Mesendoderm (in vitro differentiated cells): ENCODE results near the gene TMEM218.
A peak's percentile ranks its signal among the peaks of the same experiment; 100 is the strongest.

ENCODE experiments used
- DNase-seq: peaks from one replicate; pipeline ENCODE4 v3.0.0; 2013
- H2AK5ac ChIP-seq: 2 replicates; pipeline ENCODE4 v1.6.1; 2013; ENCODE audit warnings: low read length, inconsistent platforms
- H2BK120ac ChIP-seq: 2 replicates; pipeline ENCODE4 v1.6.1; 2013; ENCODE audit warnings: low read depth, mild to moderate bottlenecking, low read length, moderate library complexity, mixed read lengths
- H2BK15ac ChIP-seq: replicated peaks from 2 replicates; pipeline ENCODE4 v1.6.1; 2013; ENCODE audit warnings: low read depth, mild to moderate bottlenecking, moderate library complexity
- H2BK5ac ChIP-seq: 2 replicates; pipeline ENCODE4 v1.6.1; 2013; ENCODE audit warnings: low read length, inconsistent platforms
- H3K18ac ChIP-seq: 2 replicates; pipeline ENCODE4 v1.6.1; 2013; ENCODE audit warnings: mild to moderate bottlenecking, low read length, mixed read lengths
- H3K23ac ChIP-seq: one replicate; pipeline ENCODE4 v1.6.1; 2013; ENCODE audit warnings: low read length
- H3K27ac ChIP-seq: 2 replicates; pipeline ENCODE4 v1.5.1; 2013; ENCODE audit warnings: low read depth, mild to moderate bottlenecking, inconsistent platforms, low read length, moderate library complexity
- H3K27me3 ChIP-seq: 2 replicates; pipeline ENCODE4 v1.6.1; 2013; ENCODE audit warnings: low read length, control low read depth, mild to moderate bottlenecking, inconsistent platforms; ENCODE audit not compliant: insufficient read depth, poor library complexity
- H3K36me3 ChIP-seq: 2 replicates; pipeline ENCODE4 v1.6.1; 2013; ENCODE audit warnings: low read length, inconsistent platforms; ENCODE audit not compliant: control insufficient read depth, insufficient read depth
- H3K4ac ChIP-seq: one replicate; pipeline ENCODE4 v1.6.1; 2013; ENCODE audit warnings: low read depth, mild to moderate bottlenecking, low read length, moderate library complexity
- H3K4me1 ChIP-seq: 2 replicates; pipeline ENCODE4 v1.6.1; 2013; ENCODE audit warnings: low read depth, low read length, inconsistent platforms; ENCODE audit not compliant: control insufficient read depth
- H3K4me2 ChIP-seq: 2 replicates; pipeline ENCODE4 v1.6.1; 2013; ENCODE audit warnings: low read length
- H3K4me3 ChIP-seq: 2 replicates; pipeline ENCODE4 v1.5.1; 2013; ENCODE audit warnings: mild to moderate bottlenecking, low read length
- H3K56ac ChIP-seq: one replicate; pipeline ENCODE4 v1.6.1; 2013; ENCODE audit warnings: low read length
- H3K79me1 ChIP-seq: 2 replicates; pipeline ENCODE4 v1.6.1; 2013; ENCODE audit warnings: low read length, inconsistent platforms
- H3K79me2 ChIP-seq: 2 replicates; pipeline ENCODE4 v1.6.1; 2013; ENCODE audit warnings: mild to moderate bottlenecking, low read length; ENCODE audit not compliant: control insufficient read depth, insufficient read depth
- H3K9ac ChIP-seq: 2 replicates; pipeline ENCODE4 v1.6.1; 2013; ENCODE audit warnings: low read length, inconsistent platforms
- H4K5ac ChIP-seq: one replicate; pipeline ENCODE4 v1.6.1; 2013; ENCODE audit warnings: low read length
- H4K8ac ChIP-seq: one replicate; pipeline ENCODE4 v1.6.1; 2013; ENCODE audit warnings: low read depth, mild to moderate bottlenecking, control low read depth, low read length, moderate library complexity
- WGBS: extraction: QIAGEN DNeasy Blood & Tissue Kit; methylation state at CpG from one replicate; pipeline ENCODE4 v1.1.7; 2013; ENCODE audit warnings: low lambda C conversion rate, missing lambda C conversion rate; ENCODE audit not compliant: insufficient coverage; ENCODE audit errors: extremely low coverage; 5-methylcytosine and 5-hydroxymethylcytosine counted together

The TMEM218 gene

DNA sequence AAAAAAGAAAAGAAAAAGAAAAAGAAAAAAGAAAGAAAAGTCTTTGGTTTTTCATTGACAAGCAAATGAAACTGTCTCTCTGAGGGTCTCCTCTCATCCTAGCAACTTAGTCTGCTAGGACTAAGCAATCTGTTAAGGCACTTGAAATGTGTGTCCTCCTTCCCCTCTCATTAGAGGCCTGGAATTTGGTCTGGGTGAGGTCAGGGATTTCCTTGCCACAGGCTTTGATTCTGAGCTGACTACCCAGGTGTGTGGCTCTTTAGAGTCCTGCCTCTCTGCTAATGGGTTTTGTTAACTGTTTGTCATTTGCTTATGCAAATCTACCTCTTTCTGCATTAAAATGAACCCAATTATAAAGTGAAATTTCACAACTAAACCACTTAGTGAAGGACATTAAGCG, 34.8 kb upstream of the TMEM218 start:
- Histone ChIP-seq H3K4me2 (no peak overlapping the region), H3K23ac (no peak overlapping the region), H3K4ac (no peak overlapping the region), H3K56ac (no peak overlapping the region), H3K4me3 (no peak overlapping the region), H3K79me1 (no peaks in the 10 kb centered on the region), H2AK5ac (no peak overlapping the region), H3K79me2 (no peaks in the 10 kb centered on the region), H3K9ac (no peak overlapping the region), H2BK120ac (no peak overlapping the region), H4K8ac (no peak overlapping the region), H3K27ac (no peak overlapping the region), H3K18ac (no peak overlapping the region), H3K27me3 (no peaks in the 10 kb centered on the region), H2BK5ac (no peak overlapping the region), H4K5ac (no peak overlapping the region), H2BK15ac (no peak overlapping the region), H3K36me3 (no peaks in the 10 kb centered on the region), H3K4me1 (peaks cover 2% of the 10 kb centered on the region)
- DNase-seq = no peak
- no CpG with 5 or more reads among the region's 1 CpG for WGBS

DNA sequence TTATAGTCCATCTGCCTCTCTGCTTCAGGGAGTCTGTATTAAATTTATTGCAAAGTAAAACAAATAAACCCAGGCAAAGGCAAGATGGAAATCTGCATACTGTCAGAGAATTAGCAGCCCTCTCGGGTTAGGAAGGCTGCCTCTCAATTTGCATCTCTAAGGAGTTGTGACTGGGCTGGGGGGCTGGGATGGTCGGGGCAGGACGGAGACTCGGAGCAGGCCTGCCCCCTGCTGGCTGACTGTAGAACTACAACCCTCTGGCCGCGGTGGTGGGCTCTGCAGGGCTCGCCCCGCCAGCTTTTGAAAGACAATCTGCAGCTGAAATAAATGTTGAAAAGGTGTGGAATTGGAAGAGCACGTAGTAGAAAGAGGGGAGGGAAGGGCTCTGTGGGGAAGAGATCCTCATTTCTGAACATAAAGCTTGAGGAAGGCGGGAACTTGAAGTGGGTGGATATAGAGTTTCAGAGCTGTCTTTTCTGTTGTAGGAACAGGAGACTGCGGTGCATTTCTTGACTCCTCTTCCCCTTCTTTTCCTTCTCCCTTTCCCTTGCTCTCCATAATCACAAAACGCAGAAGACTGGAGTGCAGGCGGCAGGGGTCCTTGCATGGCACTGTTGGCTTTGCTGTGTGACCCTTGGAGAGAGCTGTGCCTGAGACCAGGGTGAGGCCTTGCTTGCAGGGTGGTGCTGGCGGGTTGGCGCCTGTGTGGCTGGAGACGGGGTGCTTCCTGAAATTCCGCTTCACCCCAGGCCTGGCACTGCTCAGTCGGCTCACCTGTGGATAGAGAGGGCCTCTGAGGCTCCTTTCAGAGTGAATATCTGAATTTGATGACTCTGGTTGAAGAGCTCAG, 30.5 kb upstream of the TMEM218 start:
- Histone ChIP-seq H4K8ac (no peak overlapping the region), H3K27me3 (no peaks in the 10 kb centered on the region), H3K79me1 (no peaks in the 10 kb centered on the region), H2BK15ac (no peak overlapping the region), H3K36me3 (no peaks in the 10 kb centered on the region), H3K23ac (no peak overlapping the region), H2BK120ac (no peak overlapping the region), H3K4me1 (peaks cover 13% of the 10 kb centered on the region), H2BK5ac (no peak overlapping the region), H3K9ac (peak overlapping the region; percentile 47), H3K4ac (no peak overlapping the region), H3K79me2 (no peaks in the 10 kb centered on the region), H3K4me3 (no peak overlapping the region), H3K27ac (no peak overlapping the region), H4K5ac (no peak overlapping the region), H2AK5ac (no peak overlapping the region), H3K4me2 (no peak overlapping the region), H3K56ac (peak overlapping the region; percentile 71), H3K18ac (no peak overlapping the region)
- no CpG with 5 or more reads among the region's 18 CpGs for WGBS
- peak; percentile 87 for DNase-seq

DNA sequence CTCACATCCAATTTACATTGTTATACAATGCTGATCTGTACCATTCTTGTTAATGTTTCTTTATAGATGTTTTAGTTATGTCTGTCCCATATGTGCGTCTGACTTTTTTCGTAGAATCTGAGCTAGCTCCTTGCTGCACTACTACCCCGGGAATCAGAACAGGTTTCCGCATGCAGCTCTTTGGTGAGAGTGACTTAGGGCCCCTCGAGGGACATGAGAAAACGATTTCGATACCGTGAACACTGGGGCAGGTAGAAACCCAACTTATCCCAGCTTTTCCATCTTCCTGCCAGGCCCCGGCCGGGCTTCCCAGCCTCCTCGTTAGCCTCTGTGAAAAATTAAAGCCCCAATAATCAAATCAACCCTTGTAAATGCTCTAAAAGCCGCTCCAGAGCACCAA, 29.8 kb upstream of the TMEM218 start:
- H3K18ac ChIP-seq = no peak overlapping the region
- H3K27me3 ChIP-seq = no peaks in the 10 kb centered on the region
- no peak overlapping the region for H2BK15ac ChIP-seq
- no peaks in the 10 kb centered on the region for H3K36me3 ChIP-seq
- H3K79me1 ChIP-seq = no peaks in the 10 kb centered on the region
- H3K23ac ChIP-seq = no peak overlapping the region
- no peak overlapping the region for H3K27ac ChIP-seq
- no peak overlapping the region for H2BK5ac ChIP-seq
- no peak overlapping the region for H4K5ac ChIP-seq
- H3K4ac ChIP-seq = no peak overlapping the region
- no peak overlapping the region for H2AK5ac ChIP-seq
- no peak overlapping the region for H3K4me2 ChIP-seq
- WGBS = no CpG with 5 or more reads among the region's 12 CpGs
- peak; percentile 31 for DNase-seq
- no peak overlapping the region for H3K9ac ChIP-seq
- H3K4me1 ChIP-seq = peaks cover 13% of the 10 kb centered on the region
- no peak overlapping the region for H3K4me3 ChIP-seq
- no peak overlapping the region for H2BK120ac ChIP-seq
- H3K56ac ChIP-seq = no peak overlapping the region
- H4K8ac ChIP-seq = no peak overlapping the region
- no peaks in the 10 kb centered on the region for H3K79me2 ChIP-seq

DNA sequence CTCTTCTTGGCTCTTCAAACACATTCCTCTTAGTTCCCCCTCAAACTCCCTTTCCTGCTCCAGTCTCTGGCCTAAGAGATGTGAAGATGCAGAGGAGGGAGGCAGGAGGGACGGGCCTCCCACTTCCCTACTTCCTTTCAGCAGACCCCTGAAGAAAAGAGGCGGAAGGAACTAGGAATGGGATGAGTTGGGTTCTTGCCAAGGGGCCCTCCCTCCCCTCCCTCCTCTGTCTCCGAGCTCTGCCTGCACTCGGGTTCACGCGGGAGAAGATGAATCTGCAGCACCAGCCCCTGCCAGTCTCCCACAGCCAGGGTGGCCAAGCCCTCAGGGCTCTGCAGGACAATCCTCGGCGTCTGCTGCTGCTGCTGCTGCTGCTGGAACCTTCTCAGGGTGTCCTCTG, 28.8 kb upstream of the TMEM218 start:
- no CpG with 5 or more reads among the region's 8 CpGs for WGBS
- no peak overlapping the region for H3K23ac ChIP-seq
- H3K79me1 ChIP-seq = no peaks in the 10 kb centered on the region
- H4K5ac ChIP-seq = no peak overlapping the region
- no peak overlapping the region for H2BK120ac ChIP-seq
- H3K4me1 ChIP-seq = peaks cover 13% of the 10 kb centered on the region
- H3K27me3 ChIP-seq = no peaks in the 10 kb centered on the region
- no peak overlapping the region for H3K18ac ChIP-seq
- H3K9ac ChIP-seq = no peak overlapping the region
- H4K8ac ChIP-seq = no peak overlapping the region
- no peak overlapping the region for H3K27ac ChIP-seq
- no peak overlapping the region for H3K4me3 ChIP-seq
- no peaks in the 10 kb centered on the region for H3K79me2 ChIP-seq
- H3K4ac ChIP-seq = no peak overlapping the region
- no peak overlapping the region for H2AK5ac ChIP-seq
- H2BK15ac ChIP-seq = no peak overlapping the region
- peak overlapping the region; percentile 44 for H3K56ac ChIP-seq
- no peaks in the 10 kb centered on the region for H3K36me3 ChIP-seq
- peak; percentile 49 for DNase-seq
- no peak overlapping the region for H2BK5ac ChIP-seq
- no peak overlapping the region for H3K4me2 ChIP-seq

DNA sequence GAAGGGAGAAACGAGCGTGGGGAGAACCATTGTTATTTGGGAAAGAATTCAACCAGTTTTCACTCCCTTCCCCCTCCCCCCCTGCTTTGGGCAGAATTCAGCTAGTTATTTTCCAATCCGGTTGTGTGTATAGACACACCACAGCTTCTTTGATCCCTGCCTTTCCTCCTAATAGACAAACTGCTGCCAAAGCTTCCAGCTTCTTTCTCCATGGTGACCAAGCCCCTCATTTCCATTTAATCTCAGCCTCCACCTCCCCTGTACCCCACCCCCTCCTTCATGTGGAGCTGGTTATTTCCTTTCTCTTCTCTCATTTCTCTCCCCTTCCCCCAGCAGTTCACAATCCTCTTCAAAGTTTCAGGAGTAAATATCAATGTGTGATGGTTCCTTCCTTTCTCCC, 28.4 kb upstream of the TMEM218 start:
- DNase-seq = no peak
- Histone ChIP-seq H2BK5ac (no peak overlapping the region), H3K4me1 (peaks cover 13% of the 10 kb centered on the region), H3K27ac (no peak overlapping the region), H3K18ac (no peak overlapping the region), H4K5ac (no peak overlapping the region), H3K4me2 (no peak overlapping the region), H3K36me3 (no peaks in the 10 kb centered on the region), H2BK15ac (no peak overlapping the region), H3K56ac (peak overlapping the region; percentile 44), H3K79me1 (no peaks in the 10 kb centered on the region), H3K23ac (no peak overlapping the region), H4K8ac (no peak overlapping the region), H2AK5ac (no peak overlapping the region), H3K27me3 (no peaks in the 10 kb centered on the region), H3K9ac (no peak overlapping the region), H3K4me3 (no peak overlapping the region), H2BK120ac (no peak overlapping the region), H3K79me2 (no peaks in the 10 kb centered on the region), H3K4ac (no peak overlapping the region)
- WGBS = no CpG with 5 or more reads among the region's 3 CpGs

DNA sequence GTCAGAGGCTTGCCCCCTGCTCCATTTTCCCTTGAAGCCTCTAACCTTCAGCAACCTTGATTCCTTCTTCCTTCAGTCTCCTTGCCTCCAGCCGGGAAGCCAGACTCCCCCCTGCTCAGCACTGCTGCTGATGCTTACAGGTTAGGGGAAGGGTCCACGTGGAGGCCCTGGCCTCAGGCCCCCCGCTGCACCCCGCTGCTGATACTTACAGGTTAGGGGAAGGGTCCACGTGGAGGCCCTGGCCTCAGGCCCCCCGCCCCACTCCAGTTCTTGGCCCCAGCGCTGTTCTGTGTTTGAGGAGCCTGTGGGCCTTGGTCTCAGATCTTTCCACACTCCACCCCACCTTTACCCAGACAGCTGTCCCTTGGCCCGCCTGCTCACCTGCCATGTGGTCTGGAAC, 27.5 kb upstream of the TMEM218 start:
- no peak for DNase-seq
- Histone ChIP-seq H3K4me2 (no peak overlapping the region), H2BK5ac (no peak overlapping the region), H2BK15ac (no peak overlapping the region), H3K79me1 (no peaks in the 10 kb centered on the region), H3K36me3 (no peaks in the 10 kb centered on the region), H4K8ac (no peak overlapping the region), H3K79me2 (no peaks in the 10 kb centered on the region), H3K4me3 (no peak overlapping the region), H3K4me1 (peaks cover 13% of the 10 kb centered on the region), H2AK5ac (no peak overlapping the region), H2BK120ac (no peak overlapping the region), H3K23ac (no peak overlapping the region), H3K9ac (no peak overlapping the region), H3K27ac (no peak overlapping the region), H4K5ac (no peak overlapping the region), H3K18ac (no peak overlapping the region), H3K27me3 (no peaks in the 10 kb centered on the region), H3K4ac (no peak overlapping the region), H3K56ac (no peak overlapping the region)
- WGBS = no CpG with 5 or more reads among the region's 8 CpGs
